PC-3 (cell line): ENCODE measurements around the gene BHLHA15. TPM values are rescaled to one million over a fixed set of nuclear protein-coding genes. Genes with fewer than 3 reads are reported as not detected.

Experiments used
- ATAC-seq: fragments of 200-7000 bp; cut with Tn5 transposase; 2 replicates; pipeline ENCODE4 v1.9.1; 2020; ENCODE audit warnings: mild to moderate bottlenecking, moderate library complexity
- BruUV-seq: library from RNA; stranded (reverse); fragments of 400-500 nt; replicated peaks from 2 replicates; lab custom pipeline; 2021; lab: Mats Ljungman, UMichigan
- CTCF ChIA-PET: fragments of 300-600 bp; sonication (Branson Sonifier 250); formaldehyde crosslinking; loops from one replicate; lab custom pipeline; 2022; ENCODE audit warnings: antibody characterized with exemption; lab: Charles Lee
- POLR2A ChIA-PET: fragments of 300-600 bp; sonication (Branson Sonifier 250); formaldehyde crosslinking; loops from one replicate; lab custom pipeline; 2022; ENCODE audit warnings: antibody characterized with exemption; ENCODE audit not compliant: unreplicated experiment; lab: Charles Lee
- DNase-seq: peaks from one replicate; pipeline ENCODE4 v3.0.0-alpha.2; 2015
- H2AFZ ChIP-seq: fragments of 300-600 bp; sonication (generic); 2 replicates; pipeline ENCODE4 v1.6.0; 2016; ENCODE audit warnings: antibody characterized with exemption, low read length
- H3F3A ChIP-seq: fragments of 300-600 bp; sonication (generic); one replicate; pipeline ENCODE4 v1.6.0; 2017; ENCODE audit warnings: antibody characterized with exemption, low read length, control low read depth, mild to moderate bottlenecking; ENCODE audit not compliant: unreplicated experiment
- H3K27ac ChIP-seq: fragments of 300-600 bp; sonication (generic); 2 replicates; pipeline ENCODE4 v1.5.1; 2016; ENCODE audit warnings: mild to moderate bottlenecking, low read length
- H3K27me3 ChIP-seq: fragments of 300-600 bp; sonication (generic); 2 replicates; pipeline ENCODE4 v1.6.1; 2016; ENCODE audit warnings: low read length, mixed read lengths
- H3K36me3 ChIP-seq: fragments of 300-600 bp; sonication (generic); 2 replicates; pipeline ENCODE4 v1.6.1; 2016; ENCODE audit warnings: low read depth, mixed run types, low read length, mixed read lengths
- H3K4me1 ChIP-seq: fragments of 300-600 bp; sonication (generic); 2 replicates; pipeline ENCODE4 v1.5.1; 2016; ENCODE audit warnings: low read length; ENCODE audit not compliant: insufficient read depth
- H3K4me2 ChIP-seq: fragments of 300-600 bp; sonication (generic); 2 replicates; pipeline ENCODE4 v1.6.0; 2016; ENCODE audit warnings: low read length
- H3K4me3 ChIP-seq: fragments of 300-600 bp; sonication (generic); 2 replicates; pipeline ENCODE4 v1.5.1; 2016; ENCODE audit warnings: mild to moderate bottlenecking, low read length, mixed read lengths
- H3K79me2 ChIP-seq: fragments of 300-600 bp; sonication (generic); 2 replicates; pipeline ENCODE4 v1.6.1; 2017; ENCODE audit warnings: low read length, mixed read lengths
- H3K9ac ChIP-seq: fragments of 300-600 bp; sonication (generic); 2 replicates; pipeline ENCODE4 v1.6.0; 2016; ENCODE audit warnings: mild to moderate bottlenecking, low read length
- H3K9me2 ChIP-seq: fragments of 300-600 bp; sonication (generic); replicated peaks from 2 replicates; pipeline ENCODE4 v1.6.1; 2016; ENCODE audit warnings: mixed run types, low read length, mixed read lengths
- H3K9me3 ChIP-seq: fragments of 300-600 bp; sonication (generic); 2 replicates; pipeline ENCODE4 v1.6.1; 2016; ENCODE audit warnings: low read length, mixed read lengths
- H4K20me1 ChIP-seq: fragments of 300-600 bp; sonication (generic); 2 replicates; pipeline ENCODE4 v1.6.1; 2016; ENCODE audit warnings: low read length, mixed read lengths
- CTCF ChIP-seq: fragments of 300-600 bp; sonication (generic); conservative IDR thresholded peaks from 2 replicates; pipeline ENCODE4 v1.5.1; 2017; ENCODE audit warnings: antibody characterized with exemption, low read depth, mild to moderate bottlenecking, low read length
- EZH2 ChIP-seq: fragments of 300-600 bp; sonication (generic); IDR thresholded peaks from one replicate; pipeline ENCODE4 v1.6.1; 2017; ENCODE audit warnings: antibody characterized with exemption, mild to moderate bottlenecking, low read length; ENCODE audit not compliant: unreplicated experiment
- EZH2phosphoT487 ChIP-seq: fragments of 300-600 bp; sonication (generic); IDR thresholded peaks from 2 replicates; pipeline ENCODE4 v1.6.1; 2018; ENCODE audit warnings: mild to moderate bottlenecking, antibody characterized with exemption, low read length, borderline replicate concordance
- intact Hi-C: fragments of 100-400 bp; cut with micrococcal nuclease; formaldehyde crosslinking; loops from 2 replicates; pipeline ENCODE4 v1.9.0; 2023
- total RNA-seq: library from RNA; depleted of rRNA; stranded (reverse); fragments of >200 nt; gene quantifications from 2 replicates; pipeline ENCODE4 v1.2.3, GENCODE V29; 2014

The BHLHA15 gene
- total RNA-seq, 1 experiment from 2014 or later = 12.0 TPM

GRCh38 chr7:98180751-98181150 is 30.5 kb upstream of the BHLHA15 start:
- Histone ChIP-seq H3F3A (no peaks in the 10 kb centered on the region), H3K9me2 (no peaks in the 10 kb centered on the region), H3K36me3 (no peaks in the 10 kb centered on the region; the same call in 1 of the 2 replicates), H2AFZ (no peak overlapping the region), H4K20me1 (no peaks in the 10 kb centered on the region), H3K4me3 (no peak overlapping the region), H3K9me3 (no peaks in the 10 kb centered on the region), H3K27me3 (no peaks in the 10 kb centered on the region), H3K79me2 (no peaks in the 10 kb centered on the region), H3K4me1 (peaks cover 17% of the 10 kb centered on the region), H3K27ac (no peak overlapping the region), H3K4me2 (no peak overlapping the region), H3K9ac (no peak overlapping the region)
- intact Hi-C loops = no loop called here
- DNase-seq (no peak), ATAC-seq (no peak)
- ChIA-PET CTCF (no interaction called here), POLR2A (no interaction called here)
- no TSS peak for BruUV-seq
- TF ChIP-seq CTCF (no peak), EZH2 (no peak), EZH2phosphoT487 (no peak)

- DNase-seq (no peak), ATAC-seq (no peak)
- Histone ChIP-seq H3K27ac (no peak overlapping the region), H4K20me1 (no peaks in the 10 kb centered on the region), H3K36me3 (no peaks in the 10 kb centered on the region; the same call in 1 of the 2 replicates), H3F3A (no peaks in the 10 kb centered on the region), H3K27me3 (no peaks in the 10 kb centered on the region), H3K79me2 (no peaks in the 10 kb centered on the region), H3K9me3 (no peaks in the 10 kb centered on the region), H2AFZ (no peak overlapping the region), H3K9ac (no peak overlapping the region), H3K4me2 (no peak overlapping the region), H3K4me1 (peaks cover 8% of the 10 kb centered on the region), H3K4me3 (no peak overlapping the region), H3K9me2 (no peaks in the 10 kb centered on the region)
- ChIA-PET POLR2A (interaction anchor here (0.6 kb wide), 1 partner anchor 99 kb away, joined by 5 read pairs; no protein-coding TSS in a partner anchor), CTCF (no interaction called here)
- intact Hi-C loops = no loop called here
- no TSS peak for BruUV-seq
- TF ChIP-seq CTCF (no peak), EZH2 (no peak), EZH2phosphoT487 (no peak)
Observed at GRCh38 chr7:98185101-98185500, 26.1 kb upstream of the BHLHA15 start.

GRCh38 chr7:98186452-98187137 is 24.6 kb upstream of the BHLHA15 start:
- Histone ChIP-seq H3F3A (no peaks in the 10 kb centered on the region), H3K79me2 (no peaks in the 10 kb centered on the region), H3K4me1 (peaks cover 8% of the 10 kb centered on the region), H3K9ac (no peak overlapping the region), H3K9me2 (no peaks in the 10 kb centered on the region), H3K4me2 (no peak overlapping the region), H2AFZ (no peak overlapping the region), H3K9me3 (no peaks in the 10 kb centered on the region), H3K36me3 (0 out of 2 replicates have a peak, but pooled peaks cover 4% of the 10 kb centered on the region), H3K4me3 (no peak overlapping the region), H4K20me1 (no peaks in the 10 kb centered on the region), H3K27ac (peak overlapping the region; percentile 21), H3K27me3 (no peaks in the 10 kb centered on the region)
- intact Hi-C loops = no loop called here
- TF ChIP-seq EZH2phosphoT487 (no peak), CTCF (no peak), EZH2 (no peak)
- no TSS peak for BruUV-seq
- ATAC-seq (peak; percentile 94), DNase-seq (peak; percentile 38)
- ChIA-PET POLR2A (no interaction called here), CTCF (no interaction called here)
